SK-N-SH (cell line): Measurements from ENCODE around the gene TICAM1. TPM values are rescaled to one million over a fixed set of nuclear protein-coding genes. Genes with fewer than 3 reads are reported as not detected.

ENCODE experiments used
- CTCF ChIA-PET: fragments of 300-600, 350-600 bp; formaldehyde crosslinking; extraction: SDS; loops from one replicate; lab custom pipeline; 2021; lab: Yijun Ruan, JAX
- POLR2A ChIA-PET: fragments of 350-600 bp; sonication (Branson Sonifier 250); formaldehyde crosslinking; extraction: SDS; loops from one replicate; lab custom pipeline; 2020; ENCODE audit warnings: antibody characterized with exemption, inconsistent platforms; lab: Yijun Ruan, JAX
- DNase-seq: peaks from one replicate; pipeline ENCODE4 v3.0.0; 2012
- H2AFZ ChIP-seq: fragments of 200-600 bp; sonication (generic); 2 replicates; pipeline ENCODE4 v1.8.1; 2016; ENCODE audit warnings: antibody characterized with exemption, mild to moderate bottlenecking, low read depth
- H3F3A ChIP-seq: fragments of 200-600 bp; sonication (generic); replicated peaks from 2 replicates; pipeline ENCODE3; 2016; ENCODE audit warnings: antibody characterized with exemption, mild to moderate bottlenecking; ENCODE audit not compliant: insufficient read depth
- H3K27ac ChIP-seq, 2 experiments: fragments of 200-500 bp in 1 of 2; fragments of 200-600 bp in 1 of 2; sonication (Bioruptor generic) in 1 of 2; sonication (generic), shearing (Covaris generic) in 1 of 2; 2 replicates each; pipeline versions ENCODE4 v1.5.1 to v1.6.1; 2014 to 2016; ENCODE audit warnings: low read depth in 2 of 2, inconsistent platforms in 1 of 2, low read length in 1 of 2, mild to moderate bottlenecking in 1 of 2, mixed read lengths in 1 of 2
- H3K27me3 ChIP-seq: fragments of 200-600 bp; sonication (generic), shearing (Covaris generic); 2 replicates; pipeline ENCODE4 v1.6.1; 2016; ENCODE audit warnings: mixed run types; ENCODE audit not compliant: insufficient read depth
- H3K36me3 ChIP-seq, 2 experiments: fragments of 200-500 bp in 1 of 2; fragments of 200-600 bp in 1 of 2; sonication (Bioruptor generic) in 1 of 2; sonication (generic) in 1 of 2; replicated peaks in 1 of 2; 2 replicates each; pipeline versions ENCODE3 to v1.5.1; 2014 to 2016; ENCODE audit warnings: low read length in 1 of 2, mild to moderate bottlenecking in 1 of 2; ENCODE audit not compliant: insufficient read depth in 2 of 2, control insufficient read depth in 1 of 2
- H3K4me1 ChIP-seq, 2 experiments: fragments of 200-500 bp in 1 of 2; fragments of 200-600 bp in 1 of 2; sonication (Bioruptor generic) in 1 of 2; sonication (generic), shearing (Covaris generic) in 1 of 2; 2 replicates each; pipeline versions ENCODE4 v1.5.1 to v1.6.1; 2014 to 2016; ENCODE audit warnings: low read depth in 1 of 2, low read length in 1 of 2, mixed run types in 1 of 2; ENCODE audit not compliant: insufficient read depth in 2 of 2, control insufficient read depth in 1 of 2
- H3K4me2 ChIP-seq: fragments of 200-600 bp; sonication (generic), shearing (Covaris generic); 2 replicates; pipeline ENCODE4 v1.6.1; 2017; ENCODE audit warnings: mixed run types
- H3K4me3 ChIP-seq, 2 experiments: fragments of 200-500 bp in 1 of 2; fragments of 200-600 bp in 1 of 2; sonication (Bioruptor generic) in 1 of 2; sonication (generic), shearing (Covaris generic) in 1 of 2; 2 replicates each; pipeline versions ENCODE4 v1.5.1 to v1.8.1; 2014 to 2016; ENCODE audit warnings: low read depth in 2 of 2, inconsistent platforms in 1 of 2, low read length in 1 of 2, mild to moderate bottlenecking in 1 of 2, mixed read lengths in 1 of 2, moderate library complexity in 1 of 2
- H3K79me2 ChIP-seq: fragments of 200-600 bp; sonication (generic); 2 replicates; pipeline ENCODE4 v1.8.1; 2017; ENCODE audit warnings: mild to moderate bottlenecking; ENCODE audit not compliant: insufficient read depth
- H3K9ac ChIP-seq: fragments of 200-600 bp; sonication (generic); 2 replicates; pipeline ENCODE4 v1.6.1; 2017; ENCODE audit warnings: mixed run types
- H3K9me2 ChIP-seq: fragments of 200-600 bp; sonication (generic); 2 replicates; pipeline ENCODE4 v1.6.1; 2017; ENCODE audit warnings: mixed run types
- H3K9me3 ChIP-seq: fragments of 200-600 bp; sonication (generic); 2 replicates; pipeline ENCODE4 v1.6.1; 2017; ENCODE audit warnings: mixed run types, mild to moderate bottlenecking, moderate library complexity
- H4K20me1 ChIP-seq: fragments of 200-600 bp; sonication (generic); 2 replicates; pipeline ENCODE4 v1.6.1; 2017; ENCODE audit warnings: mild to moderate bottlenecking, mixed run types; ENCODE audit not compliant: insufficient read depth
- FOXM1 ChIP-seq: IDR thresholded peaks from 2 replicates; pipeline ENCODE4 v1.4.0; 2012; ENCODE audit warnings: low read depth, mild to moderate bottlenecking
- GATA2 ChIP-seq: sonication (generic); formaldehyde crosslinking; IDR thresholded peaks from 2 replicates; pipeline ENCODE4 v1.5.0; 2020; ENCODE audit warnings: mild to moderate bottlenecking, missing genetic modification reagents
- JUND ChIP-seq: IDR thresholded peaks from 2 replicates; pipeline ENCODE4 v1.4.0; 2012
- MXI1 ChIP-seq: IDR thresholded peaks from 2 replicates; pipeline ENCODE4 v1.6.1; 2012; ENCODE audit warnings: mild to moderate bottlenecking, low read depth, low read length, improper control_type of control experiment
- NRF1 ChIP-seq: IDR thresholded peaks from 2 replicates; pipeline ENCODE4 v1.6.1; 2012; ENCODE audit warnings: low read depth, mild to moderate bottlenecking, low read length
- RCOR1 ChIP-seq: fragments of 150-350 bp; IDR thresholded peaks from 2 replicates; pipeline ENCODE4 v1.6.1; 2017; ENCODE audit warnings: antibody characterized with exemption, low read length
- RFX5 ChIP-seq: IDR thresholded peaks from 2 replicates; pipeline ENCODE4 v1.6.1; 2012; ENCODE audit warnings: mild to moderate bottlenecking, improper control_type of control experiment, low read length
- RXRA ChIP-seq: IDR thresholded peaks from 2 replicates; pipeline ENCODE4 v1.4.0; 2012; ENCODE audit warnings: low read depth, mild to moderate bottlenecking, borderline replicate concordance
- SIN3A ChIP-seq: IDR thresholded peaks from 2 replicates; pipeline ENCODE4 v1.6.1; 2012; ENCODE audit warnings: low read depth, mild to moderate bottlenecking, low read length, moderate library complexity, borderline replicate concordance
- TAF1 ChIP-seq: IDR thresholded peaks from 2 replicates; pipeline ENCODE4 v1.6.1; 2012; ENCODE audit warnings: low read depth, mild to moderate bottlenecking, low read length, moderate library complexity, borderline replicate concordance
- TCF12 ChIP-seq: IDR thresholded peaks from 2 replicates; pipeline ENCODE4 v1.4.0; 2012
- WGBS: methylation state at CpG from one replicate; pipeline ENCODE4 v1.1.6; 2017; ENCODE audit warnings: low lambda C conversion rate; 5-methylcytosine and 5-hydroxymethylcytosine counted together
- polyA plus RNA-seq, 3 experiments: library from polyadenylated mRNA; depleted of rRNA; stranded (reverse); fragments of >200 nt; gene quantifications; 2 replicates each; pipeline ENCODE4 v1.2.3, GENCODE V29; 2012
- TF ChIP-seq, protein P1 (sequence below): IDR thresholded peaks from 2 replicates; pipeline ENCODE4 v1.4.0; 2012; ENCODE audit warnings: low read depth, borderline replicate concordance
- TF ChIP-seq, protein P2 (sequence below): IDR thresholded peaks from 2 replicates; pipeline ENCODE4 v1.4.0; 2012; ENCODE audit warnings: low read depth, borderline replicate concordance

The TICAM1 gene
- polyA plus RNA-seq, 1 of the 3 experiments (the other 2 are of a cell fraction), result 2.7 TPM

DNA sequence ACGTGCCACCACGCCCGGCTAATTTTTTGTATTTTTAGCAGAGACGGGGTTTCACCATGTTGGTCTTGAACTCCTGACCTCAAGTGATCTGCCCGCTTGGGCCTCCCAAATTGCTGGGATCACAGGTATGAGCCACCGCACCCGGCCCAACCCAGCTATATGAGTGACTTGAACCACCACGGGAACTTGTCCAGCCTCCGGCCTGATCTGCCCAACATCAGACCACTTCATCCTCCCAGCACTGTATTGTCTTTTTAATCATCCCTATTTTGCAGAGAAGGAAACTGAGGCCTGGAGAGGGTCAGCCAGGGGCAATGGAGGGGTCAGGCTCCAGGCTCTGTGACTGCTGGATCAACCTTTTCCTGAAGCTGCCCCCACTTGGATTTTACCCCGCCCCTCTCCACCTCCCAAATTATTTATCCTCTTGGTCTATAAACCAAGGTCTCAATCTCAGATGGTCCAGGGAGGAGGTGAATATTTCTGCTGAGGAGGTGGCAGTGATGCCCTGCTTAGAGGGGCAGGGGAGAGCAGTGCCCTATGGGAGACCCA, 36.8 kb upstream of the TICAM1 start:
- CTCF ChIA-PET, result interaction anchor here (0.9 to 8.7 kb wide), 8 partner anchors 11 to 171 kb away, joined by 3 to 121 read pairs (median 6); partner anchors contain the start of gene UHRF1
- TF ChIP-seq, protein P1, sequence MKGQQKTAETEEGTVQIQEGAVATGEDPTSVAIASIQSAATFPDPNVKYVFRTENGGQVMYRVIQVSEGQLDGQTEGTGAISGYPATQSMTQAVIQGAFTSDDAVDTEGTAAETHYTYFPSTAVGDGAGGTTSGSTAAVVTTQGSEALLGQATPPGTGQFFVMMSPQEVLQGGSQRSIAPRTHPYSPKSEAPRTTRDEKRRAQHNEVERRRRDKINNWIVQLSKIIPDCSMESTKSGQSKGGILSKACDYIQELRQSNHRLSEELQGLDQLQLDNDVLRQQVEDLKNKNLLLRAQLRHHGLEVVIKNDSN, result no peak
- no peak for TF ChIP-seq NRF1
- TF ChIP-seq RFX5, result no peak
- no peak for TF ChIP-seq RXRA
- TF ChIP-seq GATA2, result no peak
- no peak for TF ChIP-seq FOXM1
- no peak for TF ChIP-seq JUND
- no peak for TF ChIP-seq TAF1
- TF ChIP-seq, protein P2, sequence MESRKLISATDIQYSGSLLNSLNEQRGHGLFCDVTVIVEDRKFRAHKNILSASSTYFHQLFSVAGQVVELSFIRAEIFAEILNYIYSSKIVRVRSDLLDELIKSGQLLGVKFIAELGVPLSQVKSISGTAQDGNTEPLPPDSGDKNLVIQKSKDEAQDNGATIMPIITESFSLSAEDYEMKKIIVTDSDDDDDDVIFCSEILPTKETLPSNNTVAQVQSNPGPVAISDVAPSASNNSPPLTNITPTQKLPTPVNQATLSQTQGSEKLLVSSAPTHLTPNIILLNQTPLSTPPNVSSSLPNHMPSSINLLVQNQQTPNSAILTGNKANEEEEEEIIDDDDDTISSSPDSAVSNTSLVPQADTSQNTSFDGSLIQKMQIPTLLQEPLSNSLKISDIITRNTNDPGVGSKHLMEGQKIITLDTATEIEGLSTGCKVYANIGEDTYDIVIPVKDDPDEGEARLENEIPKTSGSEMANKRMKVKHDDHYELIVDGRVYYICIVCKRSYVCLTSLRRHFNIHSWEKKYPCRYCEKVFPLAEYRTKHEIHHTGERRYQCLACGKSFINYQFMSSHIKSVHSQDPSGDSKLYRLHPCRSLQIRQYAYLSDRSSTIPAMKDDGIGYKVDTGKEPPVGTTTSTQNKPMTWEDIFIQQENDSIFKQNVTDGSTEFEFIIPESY, result no peak
- TF ChIP-seq SIN3A, result no peak
- TF ChIP-seq RCOR1, result no peak
- TF ChIP-seq TCF12, result no peak
- no peak for TF ChIP-seq MXI1
- TF ChIP-seq, all 33 proteins: peak for 0
- H2AFZ ChIP-seq, result peak overlapping the region; percentile 96; the same call in 1 of the 2 replicates
- H3K36me3 ChIP-seq, result peaks cover 0 to 4% of the 10 kb centered on the region in 2 experiments
- H3K9me2 ChIP-seq, result no peaks in the 10 kb centered on the region
- H3K27ac ChIP-seq, result peak overlapping the region in 1 of 2 experiments; percentile 84; a peak in 2 of 4 replicates
- POLR2A ChIA-PET, result interaction anchor here (1.8 kb wide), 1 partner anchor 13 kb away, joined by 6 read pairs; no protein-coding TSS in a partner anchor
- no peak overlapping the region for H3K4me2 ChIP-seq
- no peaks in the 10 kb centered on the region for H3K27me3 ChIP-seq
- 77% methylated on average over 10 of the region's 10 CpGs for WGBS
- peaks cover 32% of the 10 kb centered on the region for H3F3A ChIP-seq
- no peaks in the 10 kb centered on the region for H3K9me3 ChIP-seq
- peaks cover 41% of the 10 kb centered on the region for H3K79me2 ChIP-seq
- DNase-seq, result no peak
- 0 out of 2 replicates have a peak overlapping the region, but pooled peaks have one; percentile 94 for H3K9ac ChIP-seq
- peaks cover 22% of the 10 kb centered on the region for H4K20me1 ChIP-seq
- H3K4me3 ChIP-seq, result peak overlapping the region in 1 of 2 experiments; percentile 97; a peak in 1 of 4 replicates
- H3K4me1 ChIP-seq, result peaks cover 6 to 7% of the 10 kb centered on the region in 2 experiments; a peak in 1 of 4 replicates
